ENCODE results near the gene DCLRE1C.
"Not testable (repeated sequence)": the region's sequence is repeated elsewhere in the genome, so short reads cannot be mapped to it uniquely, and the experiment has no call there.

DCLRE1C gene

GRCh38 chr10:14879124-14879927, 74.6 kb downstream of the DCLRE1C start:
- DNase-seq = peak; percentile 11

GRCh38 chr10:14878266-14879123, 75.4 kb downstream of the DCLRE1C start, which contains the start of gene SUV39H2:
SUV39H2 (plus strand) TSS chr10:14878866; CDS start chr10:14878889, 23 bp downstream.
- DNase-seq = peak; percentile 91

- DNase-seq = no peak
These were observed 77.1 kb downstream of the DCLRE1C start for GRCh38 chr10:14876764-14877163.

GRCh38 chr10:14875941-14876340, 78.0 kb downstream of the DCLRE1C start:
- no peak for DNase-seq

GRCh38 chr10:14873090-14873760, 80.7 kb downstream of the DCLRE1C start:
- no peak for DNase-seq

- DNase-seq = not testable (repeated sequence)
These were observed 89.0 kb downstream of the DCLRE1C start for GRCh38 chr10:14864871-14865270.

GRCh38 chr10:14864466-14864865, 89.4 kb downstream of the DCLRE1C start:
- DNase-seq = not testable (repeated sequence)

GRCh38 chr10:14860791-14861190, 93.1 kb downstream of the DCLRE1C start:
- no peak for DNase-seq

- DNase-seq = no peak
These were observed 94.1 kb downstream of the DCLRE1C start for GRCh38 chr10:14859775-14860174.

GRCh38 chr10:14859043-14859442, 94.9 kb downstream of the DCLRE1C start:
- no peak for DNase-seq

- DNase-seq = no peak
These were observed 95.4 kb downstream of the DCLRE1C start for GRCh38 chr10:14858338-14858960.

- DNase-seq = no peak
These were observed 98.4 kb downstream of the DCLRE1C start for GRCh38 chr10:14855453-14855852.

- no peak for DNase-seq
These were observed 101.7 kb downstream of the DCLRE1C start for GRCh38 chr10:14852236-14852635.

Measured in NCI-H345 (cell line).